HG03457 (cell line): ENCODE results near the gene TMCO4.
A peak's percentile ranks its signal among the peaks of the same experiment; 100 is the strongest.

Experiments used
- ATAC-seq: cut with Tn5 transposase; IDR thresholded peaks from one replicate; pipeline ENCODE4 v1.9.1; 2021; ENCODE audit warnings: moderate number of reproducible peaks; ENCODE audit not compliant: unreplicated experiment

TMCO4 gene

GRCh38 chr1:19723874-19724273 is 75.8 kb downstream of the TMCO4 start:
- ATAC-seq, result no peak

- ATAC-seq, result no peak
Observed at GRCh38 chr1:19720973-19721372, 78.7 kb downstream of the TMCO4 start.

GRCh38 chr1:19720174-19720573 is 79.5 kb downstream of the TMCO4 start:
- ATAC-seq, result no peak

GRCh38 chr1:19717467-19717866 is 82.2 kb downstream of the TMCO4 start:
- no peak for ATAC-seq

GRCh38 chr1:19715334-19716203 is 84.1 kb downstream of the TMCO4 start:
- ATAC-seq, result no peak

GRCh38 chr1:19712928-19713327 is 86.8 kb downstream of the TMCO4 start:
- no peak for ATAC-seq

GRCh38 chr1:19710825-19711611 is 88.7 kb downstream of the TMCO4 start:
- peak; percentile 46 for ATAC-seq

GRCh38 chr1:19709260-19709793 is 90.4 kb downstream of the TMCO4 start:
- ATAC-seq, result no peak

- no peak for ATAC-seq
Observed at GRCh38 chr1:19708567-19709110, 91.1 kb downstream of the TMCO4 start.

GRCh38 chr1:19706136-19706535 is 93.6 kb downstream of the TMCO4 start:
- ATAC-seq, result no peak

GRCh38 chr1:19705464-19705863 is 94.3 kb downstream of the TMCO4 start:
- ATAC-seq, result no peak

- no peak for ATAC-seq
Observed at GRCh38 chr1:19704247-19705113, 95.2 kb downstream of the TMCO4 start.

GRCh38 chr1:19703280-19703679 is 96.4 kb downstream of the TMCO4 start:
- no peak for ATAC-seq

GRCh38 chr1:19700079-19700777 is 99.5 kb downstream of the TMCO4 start:
- ATAC-seq, result no peak

- no peak for ATAC-seq
Observed at GRCh38 chr1:19698181-19698580, 101.5 kb downstream of the TMCO4 start.

- no peak for ATAC-seq
Observed at GRCh38 chr1:19696820-19697219, 102.9 kb downstream of the TMCO4 start.

GRCh38 chr1:19695772-19696171 is 103.9 kb downstream of the TMCO4 start:
- ATAC-seq, result no peak

GRCh38 chr1:19694298-19694697 is 105.4 kb downstream of the TMCO4 start:
- ATAC-seq, result no peak

- no peak for ATAC-seq
Observed at GRCh38 chr1:19690342-19690741, 109.4 kb downstream of the TMCO4 start.

GRCh38 chr1:19689856-19690255 is 109.9 kb downstream of the TMCO4 start:
- ATAC-seq, result no peak
